ENCODE data around the gene SRSF2.
A peak's percentile ranks its signal among the peaks of the same experiment; 100 is the strongest.
"Not testable (repeated sequence)": the region's sequence is repeated elsewhere in the genome, so short reads cannot be mapped to it uniquely, and the experiment has no call there.

SRSF2 gene, protein sequence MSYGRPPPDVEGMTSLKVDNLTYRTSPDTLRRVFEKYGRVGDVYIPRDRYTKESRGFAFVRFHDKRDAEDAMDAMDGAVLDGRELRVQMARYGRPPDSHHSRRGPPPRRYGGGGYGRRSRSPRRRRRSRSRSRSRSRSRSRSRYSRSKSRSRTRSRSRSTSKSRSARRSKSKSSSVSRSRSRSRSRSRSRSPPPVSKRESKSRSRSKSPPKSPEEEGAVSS

DNA sequence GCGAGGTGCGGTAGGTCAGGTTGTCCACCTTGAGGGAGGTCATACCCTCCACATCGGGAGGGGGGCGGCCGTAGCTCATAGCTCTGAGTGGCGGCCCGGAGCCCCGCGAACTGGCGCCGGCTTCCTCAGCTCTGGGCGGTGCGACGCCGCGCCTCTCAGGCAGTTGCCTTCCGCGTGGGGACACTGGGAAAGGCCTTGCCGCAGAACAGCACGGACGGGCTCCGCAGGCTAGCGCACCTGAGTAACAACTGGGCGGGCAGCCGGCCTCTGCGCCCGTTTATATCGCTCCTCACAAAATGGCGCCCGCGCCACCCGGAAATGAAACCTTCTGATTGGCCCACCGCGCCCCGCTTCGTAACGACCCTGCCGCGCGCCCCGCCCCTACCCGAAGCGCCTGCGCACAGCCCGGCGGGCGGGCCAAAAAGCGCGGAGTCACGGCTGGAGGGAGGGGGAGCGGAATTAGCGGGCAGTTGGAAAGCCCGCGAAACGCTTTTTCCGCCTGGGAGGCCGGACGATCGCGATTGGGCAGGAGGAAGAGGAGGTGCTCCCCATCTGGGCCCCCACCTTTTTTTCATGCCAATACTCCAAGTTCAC lies at the start of gene SRSF2:
SRSF2 (minus strand) TSS at position 250 of the 594 bp plus-strand sequence; CDS start at position 79, 171 bp downstream.
- DNase-seq = peak; percentile 98

DNA sequence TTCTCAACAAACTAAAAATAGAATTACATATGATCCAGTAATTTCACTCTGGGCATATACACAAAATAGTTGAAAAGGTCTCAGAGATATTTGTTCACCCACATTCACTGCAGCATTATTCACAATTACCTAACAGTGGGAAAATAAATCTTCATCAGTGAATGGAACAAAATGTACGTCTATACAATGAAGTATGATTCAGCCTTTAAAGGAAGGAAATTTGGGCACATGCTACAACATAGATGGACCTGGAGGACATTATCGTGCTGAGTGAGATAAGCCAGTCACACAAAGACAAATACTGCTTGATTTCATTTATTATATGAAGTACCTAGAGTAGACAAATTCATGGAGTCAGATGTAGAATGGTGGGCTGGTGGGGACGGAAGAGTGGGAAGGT lies 47.8 kb upstream of the SRSF2 start:
- no peak for DNase-seq

DNA sequence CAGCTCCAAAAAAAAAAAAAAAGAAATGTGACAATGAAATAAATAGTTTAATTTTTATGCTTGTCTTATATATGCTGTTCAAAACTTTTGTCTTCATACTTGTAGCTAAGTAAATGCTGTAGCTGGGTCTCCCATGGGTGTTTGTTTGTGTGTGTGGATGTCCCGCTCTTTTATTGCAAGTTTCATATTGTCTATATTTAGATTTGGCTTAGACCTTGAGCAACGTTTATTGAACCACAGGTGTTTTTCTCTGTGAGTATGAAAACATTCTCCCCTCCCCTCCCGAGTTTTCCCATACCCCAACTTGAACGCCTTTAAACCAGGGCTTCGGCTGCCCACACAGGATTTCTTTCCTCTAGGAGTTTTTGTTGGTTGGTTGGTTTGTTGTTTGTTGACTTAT lies 46.0 kb upstream of the SRSF2 start:
- DNase-seq = no peak

DNA sequence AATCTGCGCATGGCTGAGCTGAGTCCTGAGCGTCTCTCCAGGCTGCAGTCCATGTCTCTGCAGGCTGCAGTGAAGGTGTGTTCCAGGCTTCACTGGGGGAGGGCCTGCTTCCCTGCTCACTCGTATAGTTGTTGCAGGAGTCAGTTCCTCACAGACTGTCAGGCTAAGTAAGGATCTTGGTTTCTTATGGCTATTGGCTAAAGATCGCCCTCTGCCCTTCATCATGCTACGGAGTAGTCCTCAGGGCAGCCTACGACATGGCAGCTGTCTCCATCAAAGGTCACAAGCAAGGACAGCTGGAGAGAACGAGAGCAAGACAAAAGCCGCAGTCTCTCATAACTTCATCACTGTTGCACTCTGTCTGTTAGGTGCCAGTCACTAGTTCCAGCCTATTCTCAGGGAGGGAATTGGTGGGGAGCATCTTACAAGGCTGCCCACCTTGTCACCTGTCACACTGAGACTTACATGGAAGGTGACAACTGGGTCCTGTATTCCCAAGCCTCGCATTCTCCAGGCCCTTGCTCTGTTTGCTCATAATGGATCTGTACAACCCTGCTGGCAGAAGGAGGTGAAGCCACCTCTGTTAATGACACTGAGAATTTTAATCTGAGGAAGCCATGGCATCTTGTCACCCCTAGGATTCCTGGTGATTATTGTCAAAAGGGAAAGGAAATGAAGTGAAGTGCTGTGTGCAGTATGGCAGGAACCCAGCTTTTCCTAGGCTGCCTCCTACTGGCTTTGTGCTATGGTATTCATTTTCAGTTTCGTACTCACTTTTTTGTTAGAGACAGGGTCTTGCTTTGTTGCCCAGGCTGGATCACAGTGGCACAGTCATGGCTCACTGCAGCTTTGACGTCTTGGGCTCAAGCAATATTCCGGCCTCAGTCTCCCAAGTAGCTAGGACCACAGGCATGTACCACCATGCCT lies 44.2 kb upstream of the SRSF2 start:
- no peak for DNase-seq

DNA sequence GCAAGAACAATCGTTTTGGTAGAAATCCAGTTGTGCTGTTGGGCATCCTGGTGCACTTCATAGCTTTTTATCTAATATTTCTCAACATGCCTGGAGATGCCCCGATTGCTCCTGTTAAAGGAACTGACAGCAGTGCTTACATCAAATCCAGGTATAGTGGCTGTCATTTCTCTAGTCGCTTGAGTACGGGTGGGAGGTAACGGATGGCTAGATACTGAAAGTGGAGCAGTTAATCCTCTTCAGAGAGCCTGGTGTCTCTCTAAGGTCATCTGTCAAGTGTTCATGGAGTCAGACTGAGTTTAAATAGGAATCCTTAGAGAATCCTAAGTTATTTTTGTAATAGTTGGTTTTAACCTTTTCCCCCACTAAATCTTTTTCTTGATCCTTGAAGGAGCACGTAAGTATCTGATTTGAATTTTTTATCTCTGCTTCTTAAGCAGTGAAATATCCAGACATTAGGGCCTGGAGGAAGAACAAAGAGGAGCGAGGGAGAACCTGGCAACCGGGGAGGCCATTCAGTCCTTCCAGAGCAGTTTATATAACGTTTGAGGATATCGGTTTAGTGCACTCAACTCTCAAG lies 38.0 kb upstream of the SRSF2 start:
- DNase-seq = no peak

DNA sequence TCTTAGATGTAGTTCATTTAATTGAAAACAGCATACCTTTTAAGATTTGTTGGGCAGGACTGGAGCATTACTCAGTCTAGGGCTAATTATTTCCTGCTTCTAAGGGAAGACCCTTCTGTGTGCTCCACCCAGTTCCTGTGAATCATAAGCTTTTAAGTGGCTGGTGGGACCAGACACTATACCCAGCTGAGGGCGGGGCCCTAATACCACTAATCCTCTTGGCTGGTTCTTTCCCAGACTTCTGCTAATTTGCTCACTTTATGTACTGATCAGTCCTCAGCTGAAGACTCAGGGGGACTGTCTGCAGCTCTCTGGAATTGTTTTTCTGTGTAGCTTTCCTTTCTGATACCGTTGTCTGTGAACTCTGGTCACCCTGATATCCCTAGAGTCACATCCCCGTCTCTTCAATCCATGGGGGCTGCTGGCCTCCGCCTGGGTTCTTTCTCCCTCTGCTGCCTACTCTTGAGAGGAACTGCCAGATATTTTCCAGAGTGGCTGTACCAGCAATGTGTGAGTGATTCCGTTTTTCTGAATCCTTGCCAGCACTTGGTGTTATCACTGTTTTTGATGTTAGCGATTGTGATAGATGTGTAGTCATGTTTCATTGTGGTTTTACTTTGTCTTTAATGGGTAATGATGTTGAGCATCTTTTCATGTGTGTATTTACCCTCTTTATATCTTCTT lies 35.9 kb upstream of the SRSF2 start:
- no peak for DNase-seq

DNA sequence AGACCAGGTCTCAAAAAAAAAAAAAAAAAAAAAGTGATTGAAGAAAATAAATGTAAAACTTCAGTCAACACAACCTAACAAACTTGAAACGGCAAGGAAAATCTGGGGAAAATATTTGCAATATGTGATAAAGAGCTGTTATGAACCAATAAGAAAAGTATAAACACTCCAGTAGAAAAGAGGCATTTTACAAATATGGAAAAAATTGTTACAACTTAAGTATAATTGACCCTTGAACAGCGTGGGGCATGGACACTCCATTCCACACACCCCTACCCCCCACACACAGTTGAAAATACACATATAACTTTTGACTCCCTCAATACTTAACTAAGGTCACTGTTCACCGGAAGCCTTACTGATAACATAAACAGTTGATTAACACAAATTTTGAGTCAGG lies 21.4 kb upstream of the SRSF2 start:
- DNase-seq = no peak

DNA sequence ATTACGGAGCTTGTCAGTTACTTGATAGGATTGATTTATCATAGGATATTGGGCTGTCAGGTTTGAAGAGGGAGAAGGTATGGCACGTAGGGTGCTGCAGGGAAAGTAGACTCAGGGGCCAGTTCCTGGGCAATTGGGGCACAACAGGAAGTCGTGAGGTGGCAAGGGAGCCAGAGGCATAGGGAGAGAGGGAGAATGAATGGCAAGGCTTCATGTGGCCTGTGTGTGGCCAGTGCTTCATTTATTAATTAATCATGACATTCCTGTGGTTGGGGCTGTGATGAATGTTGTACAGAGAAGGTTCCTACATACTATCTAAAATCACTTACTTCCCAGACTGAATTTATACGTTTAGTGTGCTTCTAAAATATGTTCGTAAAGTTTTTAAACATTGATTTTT lies 20.1 kb upstream of the SRSF2 start:
- DNase-seq = no peak

DNA sequence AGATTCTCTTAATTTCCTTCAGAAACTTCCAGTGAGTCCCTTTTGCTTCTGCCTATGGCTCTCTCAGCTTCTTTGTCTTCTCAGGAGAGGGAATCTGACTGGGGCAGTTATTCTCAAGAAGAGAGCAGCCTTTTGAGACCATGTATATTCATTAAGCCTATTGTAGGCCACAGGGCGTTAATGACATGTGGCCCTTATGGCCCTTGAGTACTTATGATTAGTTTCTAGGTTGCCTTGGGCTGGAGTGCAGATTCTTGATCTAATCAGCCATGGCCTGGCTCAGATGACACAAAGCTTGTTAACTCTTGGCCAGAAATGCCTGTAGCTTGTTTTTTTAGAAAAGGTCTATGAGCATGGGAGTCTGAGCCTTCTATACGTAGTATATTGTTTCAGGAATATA lies 18.2 kb upstream of the SRSF2 start:
- no peak for DNase-seq

DNA sequence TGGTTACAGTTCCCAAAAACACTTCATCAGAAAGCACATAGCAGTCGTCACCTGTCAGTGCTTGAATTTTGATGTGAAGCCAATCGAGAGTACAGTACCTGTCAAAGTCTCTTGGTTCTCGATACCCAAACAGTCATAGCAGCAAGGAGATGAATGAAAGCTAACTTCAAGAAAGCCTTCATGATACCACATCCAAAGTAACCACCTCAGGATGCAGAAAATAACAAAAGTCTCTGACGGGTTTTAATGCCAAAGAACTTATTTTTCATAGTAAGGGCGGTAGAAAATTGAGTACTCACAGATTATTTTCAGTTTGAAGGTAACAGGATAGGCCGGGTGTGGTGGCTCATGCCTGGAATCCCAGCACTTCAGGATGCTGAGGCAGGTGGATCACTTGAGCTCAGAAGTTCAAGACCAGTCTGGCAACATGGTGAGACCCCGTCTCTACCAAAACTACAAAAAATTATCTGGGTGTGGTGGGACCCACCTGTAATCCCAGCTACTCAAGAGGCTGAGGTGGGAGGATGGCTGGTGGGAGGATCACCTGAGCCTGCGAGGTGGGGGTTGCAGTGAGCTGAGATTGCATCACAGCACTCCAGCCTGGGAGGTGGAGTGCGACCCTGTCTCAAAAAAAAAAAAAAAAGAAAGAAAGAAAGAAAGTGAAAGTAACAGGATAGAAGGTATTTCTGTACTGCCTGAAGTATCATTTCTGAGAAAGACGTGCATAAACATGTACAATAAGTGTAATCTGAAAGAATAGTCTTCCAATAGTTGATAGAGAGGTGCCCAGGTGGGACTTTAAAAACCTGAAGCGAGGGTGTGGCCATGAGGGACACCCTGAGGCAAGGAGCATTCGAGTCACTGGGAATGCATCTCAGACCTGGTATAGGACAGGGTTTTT lies 16.2 kb upstream of the SRSF2 start:
- DNase-seq = no peak

DNA sequence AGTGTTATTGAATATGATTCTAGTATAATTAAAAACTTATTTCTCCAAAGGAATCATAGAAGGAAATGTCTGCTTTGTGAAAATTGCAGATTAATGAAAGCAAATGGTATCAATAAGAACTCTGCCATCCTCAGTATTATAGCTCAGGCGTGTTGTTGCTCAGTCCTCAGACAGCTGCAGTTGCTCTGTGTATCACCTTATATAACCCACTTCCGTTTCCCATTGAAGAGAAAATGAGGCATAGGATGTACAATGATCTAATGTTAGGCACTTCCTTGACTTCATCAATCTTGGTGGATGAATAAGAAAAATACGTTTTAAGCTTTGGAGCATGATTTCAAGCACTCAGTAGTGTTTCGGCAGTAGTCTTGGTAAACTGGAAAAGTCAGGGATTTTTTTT lies 14.9 kb upstream of the SRSF2 start:
- DNase-seq = no peak

DNA sequence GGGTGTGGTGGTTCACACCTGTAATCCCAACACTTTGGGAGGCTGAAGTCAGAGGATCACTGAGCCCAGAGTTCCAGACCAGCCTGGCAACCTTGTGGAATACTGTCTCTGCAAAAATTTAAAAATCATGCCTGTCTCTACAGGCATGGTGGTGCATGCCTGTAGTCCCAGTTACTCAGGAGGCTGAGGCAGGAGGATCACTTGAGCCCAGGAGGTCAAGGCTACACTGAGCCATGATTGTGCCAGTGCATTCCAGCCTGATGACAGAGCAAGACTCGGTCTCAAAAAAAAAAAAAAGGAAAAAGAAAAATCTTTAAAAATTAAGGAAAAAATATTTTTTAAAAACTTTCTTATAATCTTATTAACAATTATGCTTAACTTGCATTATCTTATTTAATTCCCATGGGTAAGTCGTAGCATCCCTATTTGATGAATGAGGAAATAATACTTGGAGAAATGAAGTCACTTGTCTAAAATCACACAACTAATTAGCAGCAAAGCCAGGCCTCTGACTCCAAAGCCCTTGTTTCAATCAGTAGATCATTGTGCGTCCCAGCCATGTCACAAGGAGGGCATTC lies 14.4 kb upstream of the SRSF2 start:
- no peak for DNase-seq

DNA sequence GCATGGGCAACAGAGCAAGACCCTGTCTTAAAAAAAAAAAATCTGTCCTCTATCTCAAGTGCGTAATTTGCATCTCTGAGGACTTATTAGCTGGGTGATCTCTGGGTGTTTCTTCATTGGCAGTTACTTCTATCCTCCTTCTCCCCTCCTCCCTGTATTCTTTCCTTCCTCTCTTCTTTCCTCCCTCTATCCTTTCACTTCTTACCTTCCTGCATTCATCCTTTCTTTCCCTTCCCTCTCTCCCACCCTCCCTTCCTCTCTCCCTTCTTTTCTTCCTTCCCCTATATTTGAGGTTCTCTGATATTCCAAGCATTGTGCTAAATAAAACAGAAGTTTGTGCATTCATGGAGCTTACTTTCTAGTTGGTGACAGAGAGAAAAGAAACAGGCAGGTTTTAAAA lies 11.5 kb upstream of the SRSF2 start:
- DNase-seq = no peak

DNA sequence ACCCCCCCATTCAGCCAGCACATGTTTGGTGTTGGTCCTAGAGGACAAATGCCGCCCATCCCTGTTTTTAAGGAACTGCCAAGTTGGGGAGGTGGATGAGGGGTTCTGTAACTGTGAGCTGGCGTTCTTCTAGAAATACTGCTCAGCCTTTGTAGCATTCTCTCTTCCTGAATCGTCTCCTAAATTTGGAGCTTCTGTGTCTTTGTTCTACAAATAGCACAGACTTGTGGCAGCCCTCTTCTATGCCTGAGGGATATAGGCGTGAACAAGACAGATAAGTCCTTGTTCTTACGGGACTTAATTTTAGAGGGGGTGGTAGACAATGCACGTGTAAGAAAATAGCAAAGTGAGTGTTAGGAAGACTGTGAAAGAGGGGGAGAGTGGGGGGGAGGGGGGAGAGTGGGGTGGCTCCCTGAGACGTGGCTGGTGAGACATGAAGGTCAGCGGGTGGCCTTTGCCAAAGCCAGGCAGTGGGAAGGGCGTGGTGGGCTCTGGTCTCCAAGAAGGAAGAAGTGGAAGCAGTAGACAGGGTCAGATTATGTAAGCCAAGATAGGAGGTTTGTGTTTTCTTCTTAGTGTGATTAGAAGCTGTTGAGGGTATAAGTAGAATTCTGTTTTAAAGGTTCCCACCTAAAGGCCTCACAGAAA lies 10.7 kb upstream of the SRSF2 start:
- DNase-seq = no peak

DNA sequence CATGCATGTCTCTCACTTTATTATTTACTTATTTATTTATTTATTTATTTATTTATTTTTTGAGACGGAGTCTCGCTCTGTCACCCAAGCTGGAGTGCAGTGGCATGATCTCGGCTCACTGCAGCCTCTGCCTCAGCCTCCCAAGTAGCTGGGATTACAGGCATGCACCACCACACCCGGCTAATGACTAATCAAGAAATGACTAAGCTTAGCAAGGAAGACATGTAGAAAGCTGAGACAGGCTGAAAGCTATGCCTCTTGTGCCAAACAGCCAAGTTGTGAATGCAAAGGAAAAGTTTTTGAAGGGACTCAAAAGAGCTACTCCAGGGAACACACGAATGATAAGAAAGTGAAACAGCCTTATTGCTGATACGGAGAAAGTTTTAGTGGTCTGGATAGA lies 8.7 kb upstream of the SRSF2 start:
- DNase-seq = not testable (repeated sequence)

DNA sequence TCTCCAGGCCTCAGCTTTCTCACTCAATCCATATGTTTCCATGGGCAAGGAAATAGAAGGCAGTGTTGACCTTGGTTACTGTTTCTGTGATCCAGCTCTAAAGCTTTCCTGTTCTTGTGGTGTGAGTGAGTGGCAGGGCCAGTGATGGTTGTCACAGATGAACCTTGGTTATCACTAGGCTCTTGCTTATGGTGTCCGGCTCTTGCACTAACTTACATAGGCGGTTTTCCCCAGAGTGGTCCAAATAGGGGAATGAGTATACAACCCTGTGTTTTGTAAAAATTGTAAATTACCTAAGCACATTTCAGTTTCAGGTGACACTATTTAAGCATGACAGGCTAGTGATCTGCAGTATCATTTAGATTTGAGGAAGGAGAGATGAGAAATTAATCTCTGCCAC lies 7.6 kb upstream of the SRSF2 start:
- no peak for DNase-seq

DNA sequence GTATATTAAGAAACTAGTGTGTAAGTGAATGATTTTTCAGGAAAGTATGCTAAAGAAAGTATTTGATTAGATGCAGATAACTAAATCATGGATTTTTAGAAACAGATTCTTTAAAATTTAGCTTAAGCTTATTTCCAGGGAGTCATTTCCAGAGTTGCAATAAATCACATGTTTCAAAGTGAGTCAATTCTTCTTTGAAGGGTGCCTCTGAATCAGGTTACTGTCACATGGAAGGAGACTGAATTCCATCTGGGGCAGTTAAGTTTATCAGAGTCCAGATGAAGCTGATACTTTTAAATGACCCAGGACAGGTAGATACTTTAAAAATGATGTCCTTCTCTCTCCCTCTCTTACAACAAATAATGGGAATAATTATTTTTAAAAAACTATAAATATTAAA lies 5.8 kb upstream of the SRSF2 start:
- DNase-seq = no peak

DNA sequence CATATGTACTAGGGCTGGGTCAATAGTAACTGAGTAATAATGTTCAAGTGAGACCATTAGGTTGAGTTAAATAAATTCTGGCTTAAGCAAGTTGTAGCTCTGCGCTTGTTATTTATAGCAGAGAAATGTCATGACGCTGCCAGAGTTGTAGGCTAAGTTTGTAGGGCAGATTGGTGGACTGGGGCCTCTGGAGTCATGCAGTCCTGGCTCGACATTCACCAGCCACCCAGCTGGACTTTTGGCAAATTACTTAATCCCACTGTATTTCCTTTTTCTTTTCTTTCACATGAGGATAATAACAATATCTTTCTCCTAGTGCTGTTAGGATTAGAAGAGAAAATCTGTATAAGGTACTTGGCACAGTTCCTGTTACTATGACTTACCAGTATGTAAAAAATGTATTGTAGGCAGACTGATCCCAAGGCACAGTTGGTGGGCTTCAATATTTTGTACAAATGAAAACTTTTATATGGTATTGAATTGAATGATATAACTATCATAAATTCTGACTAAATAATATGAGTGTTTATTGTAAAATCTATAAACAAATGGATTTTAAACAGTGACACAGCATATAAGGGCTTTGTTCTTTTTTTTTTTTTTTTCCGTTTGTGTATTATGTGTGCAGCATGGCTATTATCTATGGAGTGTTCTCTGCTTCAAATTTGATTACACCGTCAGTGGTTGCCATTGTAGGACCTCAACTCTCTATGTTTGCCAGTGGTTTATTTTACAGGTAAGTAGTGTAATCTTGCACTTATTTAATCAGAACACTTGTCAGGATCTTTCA lies 3.4 kb upstream of the SRSF2 start:
- no peak for DNase-seq

DNA sequence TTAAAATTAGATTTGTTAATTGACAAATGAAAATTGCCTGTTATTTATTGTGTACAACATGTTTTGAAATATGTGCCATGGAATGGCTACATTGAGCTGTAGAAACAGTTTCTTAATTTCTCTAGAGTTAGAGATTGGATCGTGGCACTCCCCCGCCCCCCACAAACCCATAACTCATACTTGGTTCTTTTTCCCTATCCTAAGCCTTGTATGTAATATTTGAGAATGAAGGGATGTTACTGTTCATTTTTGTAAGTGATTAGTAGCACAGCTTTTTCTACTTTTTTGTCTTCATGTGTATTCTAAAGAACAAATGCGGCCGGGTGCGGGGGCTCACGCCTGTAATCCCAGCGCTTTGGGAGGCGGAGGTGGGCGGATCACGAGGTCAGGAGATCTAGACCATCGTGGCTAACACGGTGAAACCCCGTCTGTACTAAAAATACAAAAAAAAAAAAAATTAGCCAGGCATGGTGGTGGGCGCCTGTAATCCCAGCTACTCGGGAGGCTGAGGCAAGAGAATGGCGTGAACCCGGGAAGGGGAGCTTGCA lies 2.5 kb upstream of the SRSF2 start:
- DNase-seq = not testable (repeated sequence)

DNA sequence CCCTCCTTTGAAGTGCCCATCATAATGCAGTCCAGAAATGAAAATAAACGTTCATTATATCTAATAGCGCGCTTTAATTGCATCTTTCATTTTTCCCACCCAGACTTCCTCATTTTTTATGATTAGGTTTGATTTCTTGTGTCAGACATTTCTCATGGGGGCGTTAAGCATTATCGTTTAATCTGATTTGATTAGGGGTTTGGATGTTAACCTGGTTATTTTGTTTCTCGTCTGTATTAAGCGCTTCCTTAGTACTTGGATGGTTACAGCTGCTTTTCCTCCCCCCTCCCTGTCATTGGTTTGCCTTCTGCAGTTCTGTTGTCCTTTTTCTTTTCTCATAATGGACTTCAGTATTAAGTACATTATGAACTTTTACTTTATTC lies 1.3 kb upstream of the SRSF2 start:
- no peak for DNase-seq

All from NCI-H1694 treated with DMSO at 0.1 percent for 48 hours (cell line).